SK-N-SH (cell line): Measurements from ENCODE around the gene RSAD2. TPM values are rescaled to one million over a fixed set of nuclear protein-coding genes. Genes with fewer than 3 reads are reported as not detected.

ENCODE experiments used
- CTCF ChIA-PET: fragments of 300-600, 350-600 bp; formaldehyde crosslinking; extraction: SDS; loops from one replicate; lab custom pipeline; 2021; lab: Yijun Ruan, JAX
- POLR2A ChIA-PET: fragments of 350-600 bp; sonication (Branson Sonifier 250); formaldehyde crosslinking; extraction: SDS; loops from one replicate; lab custom pipeline; 2020; ENCODE audit warnings: antibody characterized with exemption, inconsistent platforms; lab: Yijun Ruan, JAX
- DNase-seq: peaks from one replicate; pipeline ENCODE4 v3.0.0; 2012
- H2AFZ ChIP-seq: fragments of 200-600 bp; sonication (generic); 2 replicates; pipeline ENCODE4 v1.8.1; 2016; ENCODE audit warnings: antibody characterized with exemption, mild to moderate bottlenecking, low read depth
- H3F3A ChIP-seq: fragments of 200-600 bp; sonication (generic); replicated peaks from 2 replicates; pipeline ENCODE3; 2016; ENCODE audit warnings: antibody characterized with exemption, mild to moderate bottlenecking; ENCODE audit not compliant: insufficient read depth
- H3K27ac ChIP-seq, 2 experiments: fragments of 200-500 bp in 1 of 2; fragments of 200-600 bp in 1 of 2; sonication (Bioruptor generic) in 1 of 2; sonication (generic), shearing (Covaris generic) in 1 of 2; 2 replicates each; pipeline versions ENCODE4 v1.5.1 to v1.6.1; 2014 to 2016; ENCODE audit warnings: low read depth in 2 of 2, inconsistent platforms in 1 of 2, low read length in 1 of 2, mild to moderate bottlenecking in 1 of 2, mixed read lengths in 1 of 2
- H3K27me3 ChIP-seq: fragments of 200-600 bp; sonication (generic), shearing (Covaris generic); 2 replicates; pipeline ENCODE4 v1.6.1; 2016; ENCODE audit warnings: mixed run types; ENCODE audit not compliant: insufficient read depth
- H3K36me3 ChIP-seq, 2 experiments: fragments of 200-500 bp in 1 of 2; fragments of 200-600 bp in 1 of 2; sonication (Bioruptor generic) in 1 of 2; sonication (generic) in 1 of 2; replicated peaks in 1 of 2; 2 replicates each; pipeline versions ENCODE3 to v1.5.1; 2014 to 2016; ENCODE audit warnings: low read length in 1 of 2, mild to moderate bottlenecking in 1 of 2; ENCODE audit not compliant: insufficient read depth in 2 of 2, control insufficient read depth in 1 of 2
- H3K4me1 ChIP-seq, 2 experiments: fragments of 200-500 bp in 1 of 2; fragments of 200-600 bp in 1 of 2; sonication (Bioruptor generic) in 1 of 2; sonication (generic), shearing (Covaris generic) in 1 of 2; 2 replicates each; pipeline versions ENCODE4 v1.5.1 to v1.6.1; 2014 to 2016; ENCODE audit warnings: low read depth in 1 of 2, low read length in 1 of 2, mixed run types in 1 of 2; ENCODE audit not compliant: insufficient read depth in 2 of 2, control insufficient read depth in 1 of 2
- H3K4me2 ChIP-seq: fragments of 200-600 bp; sonication (generic), shearing (Covaris generic); 2 replicates; pipeline ENCODE4 v1.6.1; 2017; ENCODE audit warnings: mixed run types
- H3K4me3 ChIP-seq, 2 experiments: fragments of 200-500 bp in 1 of 2; fragments of 200-600 bp in 1 of 2; sonication (Bioruptor generic) in 1 of 2; sonication (generic), shearing (Covaris generic) in 1 of 2; 2 replicates each; pipeline versions ENCODE4 v1.5.1 to v1.8.1; 2014 to 2016; ENCODE audit warnings: low read depth in 2 of 2, inconsistent platforms in 1 of 2, low read length in 1 of 2, mild to moderate bottlenecking in 1 of 2, mixed read lengths in 1 of 2, moderate library complexity in 1 of 2
- H3K79me2 ChIP-seq: fragments of 200-600 bp; sonication (generic); 2 replicates; pipeline ENCODE4 v1.8.1; 2017; ENCODE audit warnings: mild to moderate bottlenecking; ENCODE audit not compliant: insufficient read depth
- H3K9ac ChIP-seq: fragments of 200-600 bp; sonication (generic); 2 replicates; pipeline ENCODE4 v1.6.1; 2017; ENCODE audit warnings: mixed run types
- H3K9me2 ChIP-seq: fragments of 200-600 bp; sonication (generic); 2 replicates; pipeline ENCODE4 v1.6.1; 2017; ENCODE audit warnings: mixed run types
- H3K9me3 ChIP-seq: fragments of 200-600 bp; sonication (generic); 2 replicates; pipeline ENCODE4 v1.6.1; 2017; ENCODE audit warnings: mixed run types, mild to moderate bottlenecking, moderate library complexity
- H4K20me1 ChIP-seq: fragments of 200-600 bp; sonication (generic); 2 replicates; pipeline ENCODE4 v1.6.1; 2017; ENCODE audit warnings: mild to moderate bottlenecking, mixed run types; ENCODE audit not compliant: insufficient read depth
- EP300 ChIP-seq, 2 experiments: IDR thresholded peaks; 2 replicates each; pipeline versions ENCODE4 v1.4.0 to v1.6.1; 2012; ENCODE audit warnings: borderline replicate concordance in 1 of 2, low read depth in 1 of 2, low read length in 1 of 2
- FOXJ3 ChIP-seq: sonication (generic); formaldehyde crosslinking; IDR thresholded peaks from 2 replicates; pipeline ENCODE4 v1.5.1; 2020; ENCODE audit warnings: mild to moderate bottlenecking, missing genetic modification reagents
- GABPA ChIP-seq: IDR thresholded peaks from 2 replicates; pipeline ENCODE4 v1.4.0; 2012; ENCODE audit warnings: low read depth, mild to moderate bottlenecking
- GATA2 ChIP-seq: sonication (generic); formaldehyde crosslinking; IDR thresholded peaks from 2 replicates; pipeline ENCODE4 v1.5.0; 2020; ENCODE audit warnings: mild to moderate bottlenecking, missing genetic modification reagents
- JUND ChIP-seq: IDR thresholded peaks from 2 replicates; pipeline ENCODE4 v1.4.0; 2012
- MEF2A ChIP-seq: IDR thresholded peaks from 2 replicates; pipeline ENCODE4 v1.4.0; 2012; ENCODE audit warnings: low read depth, borderline replicate concordance
- NFIC ChIP-seq: IDR thresholded peaks from 2 replicates; pipeline ENCODE4 v1.4.0; 2012; ENCODE audit warnings: borderline replicate concordance
- POLR2AphosphoS5 ChIP-seq: IDR thresholded peaks from 2 replicates; pipeline ENCODE4 v1.6.1; 2012; ENCODE audit warnings: low read depth, low read length
- RAD21 ChIP-seq: IDR thresholded peaks from 2 replicates; pipeline ENCODE4 v1.6.1; 2012; ENCODE audit warnings: mild to moderate bottlenecking, low read length
- SIN3A ChIP-seq: IDR thresholded peaks from 2 replicates; pipeline ENCODE4 v1.6.1; 2012; ENCODE audit warnings: low read depth, mild to moderate bottlenecking, low read length, moderate library complexity, borderline replicate concordance
- SMC3 ChIP-seq: IDR thresholded peaks from 2 replicates; pipeline ENCODE4 v1.6.1; 2012; ENCODE audit warnings: low read depth, low read length, improper control_type of control experiment
- TAF1 ChIP-seq: IDR thresholded peaks from 2 replicates; pipeline ENCODE4 v1.6.1; 2012; ENCODE audit warnings: low read depth, mild to moderate bottlenecking, low read length, moderate library complexity, borderline replicate concordance
- TEAD4 ChIP-seq: IDR thresholded peaks from 2 replicates; pipeline ENCODE4 v1.4.0; 2012; ENCODE audit warnings: mild to moderate bottlenecking, borderline replicate concordance; ENCODE audit not compliant: insufficient read depth
- WGBS: methylation state at CpG from one replicate; pipeline ENCODE4 v1.1.6; 2017; ENCODE audit warnings: low lambda C conversion rate; 5-methylcytosine and 5-hydroxymethylcytosine counted together
- polyA plus RNA-seq, 3 experiments: library from polyadenylated mRNA; depleted of rRNA; stranded (reverse); fragments of >200 nt; gene quantifications; 2 replicates each; pipeline ENCODE4 v1.2.3, GENCODE V29; 2012
- TF ChIP-seq, protein P1 (sequence below): fragments of 150-350 bp; IDR thresholded peaks from 2 replicates; pipeline ENCODE4 v1.6.1; 2017; ENCODE audit warnings: antibody characterized with exemption, low read length, low read depth, borderline replicate concordance
- TF ChIP-seq, protein P2 (sequence below): fragments of 150-350 bp; IDR thresholded peaks from 2 replicates; pipeline ENCODE4 v1.6.1; 2016; ENCODE audit warnings: mild to moderate bottlenecking, low read depth, low read length
- TF ChIP-seq, protein P3 (sequence below): IDR thresholded peaks from 2 replicates; pipeline ENCODE4 v1.4.0; 2012; ENCODE audit warnings: low read depth, borderline replicate concordance
- TF ChIP-seq, protein P4 (sequence below): IDR thresholded peaks from 2 replicates; pipeline ENCODE4 v1.6.1; 2012; ENCODE audit warnings: mild to moderate bottlenecking, low read depth, low read length, moderate library complexity
- TF ChIP-seq, protein P5 (sequence below): fragments of 200-600 bp; sonication (generic); IDR thresholded peaks from 2 replicates; pipeline ENCODE4 v1.6.1; 2017; ENCODE audit warnings: antibody characterized with exemption, mild to moderate bottlenecking, moderate library complexity

Gene RSAD2
- polyA plus RNA-seq, 1 of the 3 experiments (the other 2 are of a cell fraction): 0.35 TPM

DNA sequence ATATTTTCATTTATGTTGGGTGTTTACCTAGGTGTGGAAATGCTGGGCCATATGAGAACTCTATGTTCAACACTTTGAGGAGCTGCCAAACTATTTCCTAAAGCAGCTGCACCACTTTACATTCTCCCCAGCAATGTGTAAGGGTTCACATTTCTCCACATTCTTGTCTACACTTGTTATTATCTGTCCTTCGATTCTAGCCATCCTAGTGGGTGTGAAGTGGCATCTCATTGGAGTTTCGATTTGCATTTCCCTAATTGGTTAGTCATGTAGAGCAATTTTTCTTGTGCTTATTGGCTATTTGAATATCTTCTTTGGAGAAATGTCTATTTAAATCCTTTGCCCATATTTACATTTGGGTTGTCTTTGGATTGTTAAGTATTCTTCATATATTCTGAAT lies 61.5 kb downstream of the RSAD2 start (continued):
- TF ChIP-seq, protein P1, sequence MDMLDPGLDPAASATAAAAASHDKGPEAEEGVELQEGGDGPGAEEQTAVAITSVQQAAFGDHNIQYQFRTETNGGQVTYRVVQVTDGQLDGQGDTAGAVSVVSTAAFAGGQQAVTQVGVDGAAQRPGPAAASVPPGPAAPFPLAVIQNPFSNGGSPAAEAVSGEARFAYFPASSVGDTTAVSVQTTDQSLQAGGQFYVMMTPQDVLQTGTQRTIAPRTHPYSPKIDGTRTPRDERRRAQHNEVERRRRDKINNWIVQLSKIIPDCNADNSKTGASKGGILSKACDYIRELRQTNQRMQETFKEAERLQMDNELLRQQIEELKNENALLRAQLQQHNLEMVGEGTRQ: no peak
- TF ChIP-seq, protein P2, sequence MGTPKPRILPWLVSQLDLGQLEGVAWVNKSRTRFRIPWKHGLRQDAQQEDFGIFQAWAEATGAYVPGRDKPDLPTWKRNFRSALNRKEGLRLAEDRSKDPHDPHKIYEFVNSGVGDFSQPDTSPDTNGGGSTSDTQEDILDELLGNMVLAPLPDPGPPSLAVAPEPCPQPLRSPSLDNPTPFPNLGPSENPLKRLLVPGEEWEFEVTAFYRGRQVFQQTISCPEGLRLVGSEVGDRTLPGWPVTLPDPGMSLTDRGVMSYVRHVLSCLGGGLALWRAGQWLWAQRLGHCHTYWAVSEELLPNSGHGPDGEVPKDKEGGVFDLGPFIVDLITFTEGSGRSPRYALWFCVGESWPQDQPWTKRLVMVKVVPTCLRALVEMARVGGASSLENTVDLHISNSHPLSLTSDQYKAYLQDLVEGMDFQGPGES: no peak
- TF ChIP-seq, all 33 proteins: peak for 0

DNA sequence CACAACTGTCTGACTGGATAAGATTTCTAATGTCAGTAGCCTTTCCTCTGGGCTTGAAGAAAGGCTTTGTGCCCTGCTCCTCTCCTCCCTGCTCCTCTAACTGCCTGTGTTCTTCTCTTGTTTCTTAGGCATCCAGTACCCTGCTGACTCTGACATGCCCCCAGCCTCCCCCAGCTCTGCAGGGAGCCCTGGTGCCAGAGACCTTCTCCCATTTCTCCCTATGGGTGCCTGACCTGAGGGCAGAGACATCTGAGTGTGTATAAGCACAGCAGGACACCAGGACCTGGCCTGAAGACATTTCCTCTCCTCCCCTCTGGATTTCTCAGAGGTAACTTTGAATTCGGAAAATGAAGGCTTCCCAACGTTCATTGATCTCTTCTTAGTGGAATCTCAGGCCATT lies 63.2 kb downstream of the RSAD2 start:
- 97% methylated on average over 2 of the region's 2 CpGs for WGBS
- peak overlapping the region in 1 of 2 experiments; percentile 26; a peak in 1 of 4 replicates for H3K27ac ChIP-seq
- ChIA-PET POLR2A (interaction anchor here (0.7 kb wide), 1 partner anchor 53 kb away, joined by 3 read pairs; no protein-coding TSS in a partner anchor), CTCF (interaction anchor here (0.7 to 1.5 kb wide), 3 partner anchors 8 to 1913 kb away, joined by 3 to 4 read pairs (median 3); no protein-coding TSS in a partner anchor)
- peaks cover 3 to 30% of the 10 kb centered on the region in 2 experiments for H3K36me3 ChIP-seq
- H4K20me1 ChIP-seq: peaks cover 11% of the 10 kb centered on the region
- TF ChIP-seq FOXJ3 (CRISPR knock-in tag) (no peak), JUND (no peak), SIN3A (no peak), RAD21 (no peak), GATA2 (CRISPR knock-in tag) (no peak), POLR2AphosphoS5 (no peak), TEAD4 (no peak), SMC3 (no peak), MEF2A (no peak), TAF1 (no peak), GABPA (no peak), NFIC (no peak), EP300 (IDR thresholded peaks at IDR 0.05; ENCODE audit: borderline replicate concordance in 1 of 2, low read depth in 1 of 2, low read length in 1 of 2) (no peak)
- TF ChIP-seq, protein P3, sequence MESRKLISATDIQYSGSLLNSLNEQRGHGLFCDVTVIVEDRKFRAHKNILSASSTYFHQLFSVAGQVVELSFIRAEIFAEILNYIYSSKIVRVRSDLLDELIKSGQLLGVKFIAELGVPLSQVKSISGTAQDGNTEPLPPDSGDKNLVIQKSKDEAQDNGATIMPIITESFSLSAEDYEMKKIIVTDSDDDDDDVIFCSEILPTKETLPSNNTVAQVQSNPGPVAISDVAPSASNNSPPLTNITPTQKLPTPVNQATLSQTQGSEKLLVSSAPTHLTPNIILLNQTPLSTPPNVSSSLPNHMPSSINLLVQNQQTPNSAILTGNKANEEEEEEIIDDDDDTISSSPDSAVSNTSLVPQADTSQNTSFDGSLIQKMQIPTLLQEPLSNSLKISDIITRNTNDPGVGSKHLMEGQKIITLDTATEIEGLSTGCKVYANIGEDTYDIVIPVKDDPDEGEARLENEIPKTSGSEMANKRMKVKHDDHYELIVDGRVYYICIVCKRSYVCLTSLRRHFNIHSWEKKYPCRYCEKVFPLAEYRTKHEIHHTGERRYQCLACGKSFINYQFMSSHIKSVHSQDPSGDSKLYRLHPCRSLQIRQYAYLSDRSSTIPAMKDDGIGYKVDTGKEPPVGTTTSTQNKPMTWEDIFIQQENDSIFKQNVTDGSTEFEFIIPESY: no peak
- TF ChIP-seq, protein P4, sequence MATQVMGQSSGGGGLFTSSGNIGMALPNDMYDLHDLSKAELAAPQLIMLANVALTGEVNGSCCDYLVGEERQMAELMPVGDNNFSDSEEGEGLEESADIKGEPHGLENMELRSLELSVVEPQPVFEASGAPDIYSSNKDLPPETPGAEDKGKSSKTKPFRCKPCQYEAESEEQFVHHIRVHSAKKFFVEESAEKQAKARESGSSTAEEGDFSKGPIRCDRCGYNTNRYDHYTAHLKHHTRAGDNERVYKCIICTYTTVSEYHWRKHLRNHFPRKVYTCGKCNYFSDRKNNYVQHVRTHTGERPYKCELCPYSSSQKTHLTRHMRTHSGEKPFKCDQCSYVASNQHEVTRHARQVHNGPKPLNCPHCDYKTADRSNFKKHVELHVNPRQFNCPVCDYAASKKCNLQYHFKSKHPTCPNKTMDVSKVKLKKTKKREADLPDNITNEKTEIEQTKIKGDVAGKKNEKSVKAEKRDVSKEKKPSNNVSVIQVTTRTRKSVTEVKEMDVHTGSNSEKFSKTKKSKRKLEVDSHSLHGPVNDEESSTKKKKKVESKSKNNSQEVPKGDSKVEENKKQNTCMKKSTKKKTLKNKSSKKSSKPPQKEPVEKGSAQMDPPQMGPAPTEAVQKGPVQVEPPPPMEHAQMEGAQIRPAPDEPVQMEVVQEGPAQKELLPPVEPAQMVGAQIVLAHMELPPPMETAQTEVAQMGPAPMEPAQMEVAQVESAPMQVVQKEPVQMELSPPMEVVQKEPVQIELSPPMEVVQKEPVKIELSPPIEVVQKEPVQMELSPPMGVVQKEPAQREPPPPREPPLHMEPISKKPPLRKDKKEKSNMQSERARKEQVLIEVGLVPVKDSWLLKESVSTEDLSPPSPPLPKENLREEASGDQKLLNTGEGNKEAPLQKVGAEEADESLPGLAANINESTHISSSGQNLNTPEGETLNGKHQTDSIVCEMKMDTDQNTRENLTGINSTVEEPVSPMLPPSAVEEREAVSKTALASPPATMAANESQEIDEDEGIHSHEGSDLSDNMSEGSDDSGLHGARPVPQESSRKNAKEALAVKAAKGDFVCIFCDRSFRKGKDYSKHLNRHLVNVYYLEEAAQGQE: no peak
- TF ChIP-seq, protein P5, sequence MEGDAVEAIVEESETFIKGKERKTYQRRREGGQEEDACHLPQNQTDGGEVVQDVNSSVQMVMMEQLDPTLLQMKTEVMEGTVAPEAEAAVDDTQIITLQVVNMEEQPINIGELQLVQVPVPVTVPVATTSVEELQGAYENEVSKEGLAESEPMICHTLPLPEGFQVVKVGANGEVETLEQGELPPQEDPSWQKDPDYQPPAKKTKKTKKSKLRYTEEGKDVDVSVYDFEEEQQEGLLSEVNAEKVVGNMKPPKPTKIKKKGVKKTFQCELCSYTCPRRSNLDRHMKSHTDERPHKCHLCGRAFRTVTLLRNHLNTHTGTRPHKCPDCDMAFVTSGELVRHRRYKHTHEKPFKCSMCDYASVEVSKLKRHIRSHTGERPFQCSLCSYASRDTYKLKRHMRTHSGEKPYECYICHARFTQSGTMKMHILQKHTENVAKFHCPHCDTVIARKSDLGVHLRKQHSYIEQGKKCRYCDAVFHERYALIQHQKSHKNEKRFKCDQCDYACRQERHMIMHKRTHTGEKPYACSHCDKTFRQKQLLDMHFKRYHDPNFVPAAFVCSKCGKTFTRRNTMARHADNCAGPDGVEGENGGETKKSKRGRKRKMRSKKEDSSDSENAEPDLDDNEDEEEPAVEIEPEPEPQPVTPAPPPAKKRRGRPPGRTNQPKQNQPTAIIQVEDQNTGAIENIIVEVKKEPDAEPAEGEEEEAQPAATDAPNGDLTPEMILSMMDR: no peak
- no peaks in the 10 kb centered on the region for H3K9me2 ChIP-seq
- DNase-seq: no peak
- no peak overlapping the region for H2AFZ ChIP-seq
- no peak overlapping the region for H3K4me2 ChIP-seq
- H3K27me3 ChIP-seq: no peaks in the 10 kb centered on the region
- H3K9ac ChIP-seq: no peak overlapping the region
- H3K9me3 ChIP-seq: no peaks in the 10 kb centered on the region
- H3K4me1 ChIP-seq: peaks cover 0 to 21% of the 10 kb centered on the region in 2 experiments; a peak in 2 of 4 replicates
- peaks cover 5% of the 10 kb centered on the region for H3F3A ChIP-seq
- no peak overlapping the region for H3K4me3 ChIP-seq
- peaks cover 21% of the 10 kb centered on the region for H3K79me2 ChIP-seq
